ENCODE measurements around the gene BCAN.

DNA sequence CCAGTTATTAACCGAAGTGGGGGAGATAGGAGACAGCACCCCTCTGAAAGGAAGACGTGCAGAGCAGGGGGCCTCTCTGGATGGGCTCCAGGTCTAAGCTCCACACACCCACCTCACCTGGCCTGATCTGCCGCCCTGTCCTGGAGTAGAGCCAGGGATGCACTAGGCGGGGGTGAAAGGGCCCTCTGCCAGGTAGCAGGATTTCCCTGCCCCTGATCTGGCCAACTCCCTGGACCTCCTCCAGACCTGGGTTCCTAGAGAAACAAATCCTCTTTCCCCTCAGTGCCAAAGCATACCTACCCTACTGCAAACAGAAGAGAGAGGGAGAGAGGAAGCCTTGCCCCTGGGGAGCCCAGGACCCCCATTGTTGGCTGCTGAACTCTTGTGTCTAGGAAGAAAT, 61.4 kb downstream of the BCAN start:
- TF ChIP-seq, protein P1, sequence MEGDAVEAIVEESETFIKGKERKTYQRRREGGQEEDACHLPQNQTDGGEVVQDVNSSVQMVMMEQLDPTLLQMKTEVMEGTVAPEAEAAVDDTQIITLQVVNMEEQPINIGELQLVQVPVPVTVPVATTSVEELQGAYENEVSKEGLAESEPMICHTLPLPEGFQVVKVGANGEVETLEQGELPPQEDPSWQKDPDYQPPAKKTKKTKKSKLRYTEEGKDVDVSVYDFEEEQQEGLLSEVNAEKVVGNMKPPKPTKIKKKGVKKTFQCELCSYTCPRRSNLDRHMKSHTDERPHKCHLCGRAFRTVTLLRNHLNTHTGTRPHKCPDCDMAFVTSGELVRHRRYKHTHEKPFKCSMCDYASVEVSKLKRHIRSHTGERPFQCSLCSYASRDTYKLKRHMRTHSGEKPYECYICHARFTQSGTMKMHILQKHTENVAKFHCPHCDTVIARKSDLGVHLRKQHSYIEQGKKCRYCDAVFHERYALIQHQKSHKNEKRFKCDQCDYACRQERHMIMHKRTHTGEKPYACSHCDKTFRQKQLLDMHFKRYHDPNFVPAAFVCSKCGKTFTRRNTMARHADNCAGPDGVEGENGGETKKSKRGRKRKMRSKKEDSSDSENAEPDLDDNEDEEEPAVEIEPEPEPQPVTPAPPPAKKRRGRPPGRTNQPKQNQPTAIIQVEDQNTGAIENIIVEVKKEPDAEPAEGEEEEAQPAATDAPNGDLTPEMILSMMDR (IDR thresholded peaks at IDR 0.05) = no peak
- no peak for TF ChIP-seq POLR2A (IDR thresholded peaks at IDR 0.05)

Data from lower leg skin (tissue), 3 donors.